Aorta (tissue), 5 donors: ENCODE data around the gene ZBTB40. TPM values are rescaled to one million over a fixed set of nuclear protein-coding genes. Genes with fewer than 3 reads are reported as not detected.

ENCODE experiments used
- ATAC-seq: fragments of 200-7000 bp; cut with Tn5 transposase; one replicate; pipeline ENCODE4 v1.9.1; 2022; ENCODE audit warnings: moderate library complexity; ENCODE audit not compliant: low FRiP score
- DNase-seq, 2 donors: peaks; one replicate each; pipeline ENCODE4 v3.0.0-alpha.2; 2020
- H3K27ac ChIP-seq, 2 donors: one replicate each; pipeline ENCODE4 v1.5.1; 2013; ENCODE audit warnings: low read length in 2 of 2, mild to moderate bottlenecking in 2 of 2, moderate library complexity in 2 of 2, control low read depth in 1 of 2, inconsistent platforms in 1 of 2, low read depth in 1 of 2
- H3K27me3 ChIP-seq, 2 donors: one replicate each; pipeline ENCODE4 v1.6.1; 2013; ENCODE audit warnings: control low read depth in 1 of 2, low read length in 1 of 2, mild to moderate bottlenecking in 1 of 2, moderate library complexity in 1 of 2; ENCODE audit not compliant: insufficient read depth in 2 of 2, control insufficient read depth in 1 of 2
- H3K36me3 ChIP-seq, 2 donors: one replicate each; pipeline ENCODE4 v1.6.1; 2013; ENCODE audit warnings: control low read depth in 1 of 2, low read length in 1 of 2, mild to moderate bottlenecking in 1 of 2; ENCODE audit not compliant: insufficient read depth in 2 of 2, control insufficient read depth in 1 of 2
- H3K4me1 ChIP-seq, 2 donors: one replicate each; pipeline ENCODE4 v1.6.1; 2013; ENCODE audit warnings: low read length in 2 of 2, control low read depth in 1 of 2, mild to moderate bottlenecking in 1 of 2, moderate library complexity in 1 of 2; ENCODE audit not compliant: insufficient read depth in 2 of 2, control insufficient read depth in 1 of 2
- H3K4me3 ChIP-seq, 2 donors: one replicate each; pipeline ENCODE4 v1.5.1; 2013; ENCODE audit warnings: low read length in 2 of 2, control low read depth in 1 of 2, mild to moderate bottlenecking in 1 of 2
- H3K9me3 ChIP-seq: one replicate; pipeline ENCODE4 v1.6.1; 2013; ENCODE audit warnings: mild to moderate bottlenecking, low read length; ENCODE audit not compliant: control insufficient read depth
- WGBS, 2 donors: extraction: QIAGEN DNeasy Blood & Tissue Kit; methylation state at CpG; one replicate each; pipeline ENCODE4 v1.1.7; 2013; 5-methylcytosine and 5-hydroxymethylcytosine counted together
- intact Hi-C, 2 donors: fragments of 100-400 bp; cut with DNase I; formaldehyde crosslinking; loops; one replicate each; pipeline versions ENCODE4 v1.14.2 to v1.15.0; 2022
- polyA plus RNA-seq, 2 donors: library from polyadenylated mRNA; stranded (reverse); fragments of 200-250 nt; gene quantifications; one replicate each; pipeline ENCODE4 v1.2.3, GENCODE V29; 2013
- total RNA-seq, 2 donors: library from RNA; stranded (reverse); fragmentation: NEBNext Ultra II Directional; extraction: Animal tissue kit (Norgen Biotek cat#: 25700); gene quantifications; one replicate each; pipeline ENCODE4 v1.2.1, GENCODE V29; 2021
- donor health status: healthy with polysubstance abuse.
- donor health status: Bipolar disorder and iron deficiency.
- donor health status: DM: no; HTN: no; CAD: no.
- donor health status: DM: no; HTN: no; CAD: no.
- donor health status: DM: yes; HTN: yes; CAD: no.

The ZBTB40 gene
- total and polyA plus RNA-seq, 4 donors, result 4.4 to 24.9 (median 20.2) TPM

DNA sequence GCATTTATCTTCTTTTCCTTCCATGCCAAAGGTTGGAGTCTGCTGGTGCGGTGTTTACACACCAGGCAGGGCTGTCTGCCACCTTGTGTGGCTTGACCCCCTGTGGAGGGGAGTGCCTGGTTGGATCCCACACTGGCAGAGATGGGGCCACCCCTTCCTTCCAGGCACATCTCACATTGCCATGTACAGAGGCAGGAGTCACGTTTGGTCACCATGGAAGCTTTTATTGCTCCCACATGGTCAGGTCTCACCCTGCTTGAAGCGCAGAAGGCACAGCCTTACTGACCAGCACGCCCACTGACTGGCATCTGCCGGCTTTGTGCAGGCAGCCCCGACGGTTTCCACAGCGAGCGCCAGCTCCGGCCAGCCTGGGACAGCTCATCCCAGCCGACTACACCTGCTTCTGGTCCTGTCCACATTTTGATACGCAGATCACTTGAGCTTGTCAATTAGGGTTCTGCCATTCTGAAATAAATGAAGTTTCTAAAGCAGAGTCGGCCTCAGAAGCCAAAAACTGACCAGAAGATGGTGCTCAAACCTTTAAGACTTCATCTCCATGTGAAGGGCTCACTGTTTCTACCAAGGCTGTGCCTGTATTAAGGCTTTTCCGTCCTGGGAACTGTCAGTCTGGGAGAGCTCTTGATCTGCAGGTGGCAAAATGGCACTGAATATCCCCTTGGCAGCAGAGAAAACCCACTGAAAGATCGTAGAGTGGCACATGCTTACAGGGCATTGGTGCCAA is 76.1 kb downstream of the ZBTB40 start:
- ATAC-seq, result no peak
- no peak for DNase-seq
- intact Hi-C loops, result loop anchor here (5.0 kb wide), 2 partner anchors 75 to 115 kb away; partner anchors contain the start of genes C1QC (in 2 of the 2) and ZBTB40 (in 1 of the 2)
- Histone ChIP-seq H3K27ac (peak overlapping the region in 1 of 2 donors; percentile 39), H3K4me1 (no peaks in the 10 kb centered on the region), H3K9me3 (no peaks in the 10 kb centered on the region), H3K36me3 (peaks cover 0 to 13% of the 10 kb centered on the region in 2 donors), H3K4me3 (no peak overlapping the region), H3K27me3 (no peaks in the 10 kb centered on the region)
- 66 to 71% methylated on average over 15 of the region's 15 CpGs for WGBS, 2 donors

- Histone ChIP-seq H3K27ac (peak overlapping the region in 1 of 2 donors; percentile 68), H3K36me3 (peaks cover 0 to 13% of the 10 kb centered on the region in 2 donors), H3K4me1 (no peaks in the 10 kb centered on the region), H3K4me3 (no peak overlapping the region), H3K27me3 (no peaks in the 10 kb centered on the region), H3K9me3 (no peaks in the 10 kb centered on the region)
- intact Hi-C loops, result loop anchor here (5.0 kb wide), 2 partner anchors 76 to 114 kb away; partner anchors contain the start of genes C1QC (in 2 of the 2) and ZBTB40 (in 1 of the 2)
- DNase-seq (no peak), ATAC-seq (no peak)
- WGBS, 2 donors, result 92% methylated on average over 7 of the region's 7 CpGs
Observed at GRCh38 chr1:22528451-22528850, 76.8 kb downstream of the ZBTB40 start.

- Histone ChIP-seq H3K4me3 (no peak overlapping the region), H3K27me3 (no peaks in the 10 kb centered on the region), H3K9me3 (no peaks in the 10 kb centered on the region), H3K27ac (peak overlapping the region in 1 of 2 donors; percentile 72), H3K4me1 (no peaks in the 10 kb centered on the region), H3K36me3 (peaks cover 0 to 10% of the 10 kb centered on the region in 2 donors)
- WGBS, 2 donors, result 20 to 26% methylated on average over 12 of the region's 12 CpGs
- DNase-seq (peak in 1 of 2 donors; percentile 70), ATAC-seq (peak; percentile 66)
- intact Hi-C loops, result loop anchor here (5.0 to 10.0 kb wide), 3 partner anchors 78 to 112 kb away; partner anchors contain the start of genes C1QC (in 2 of the 2) and ZBTB40 (in 1 of the 2)
Observed at GRCh38 chr1:22529901-22530621, 78.4 kb downstream of the ZBTB40 start.

DNA sequence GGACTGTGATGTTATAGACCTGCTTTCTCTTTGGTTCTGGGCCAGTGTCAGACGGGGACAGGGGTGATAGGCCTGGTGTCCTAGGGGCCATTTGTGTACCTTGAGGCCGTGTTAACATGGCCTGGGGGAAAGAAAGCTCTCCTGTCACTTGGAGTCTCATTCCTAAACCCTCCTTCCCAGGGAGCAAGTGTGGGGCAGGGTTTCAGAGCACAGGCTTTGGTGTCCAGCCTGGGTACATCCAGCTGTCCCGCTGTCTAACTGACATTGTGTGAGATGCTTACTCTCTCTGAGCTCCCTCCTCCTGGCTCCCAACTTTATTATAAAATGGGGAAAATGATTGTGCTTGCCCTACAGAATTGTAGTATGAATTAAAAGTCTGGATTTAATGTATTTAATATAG is 79.1 kb downstream of the ZBTB40 start:
- Histone ChIP-seq H3K27me3 (no peaks in the 10 kb centered on the region), H3K27ac (peak overlapping the region in 1 of 2 donors; percentile 42), H3K4me1 (no peaks in the 10 kb centered on the region), H3K36me3 (peaks cover 0 to 10% of the 10 kb centered on the region in 2 donors), H3K9me3 (no peaks in the 10 kb centered on the region), H3K4me3 (no peak overlapping the region)
- intact Hi-C loops, result loop anchor here in 1 of 2 donors (10.0 kb wide), 1 partner anchor 86 kb away; no protein-coding TSS in a partner anchor
- ATAC-seq (no peak), DNase-seq (no peak)
- 65 to 75% methylated on average over 3 of the region's 3 CpGs for WGBS, 2 donors

DNA sequence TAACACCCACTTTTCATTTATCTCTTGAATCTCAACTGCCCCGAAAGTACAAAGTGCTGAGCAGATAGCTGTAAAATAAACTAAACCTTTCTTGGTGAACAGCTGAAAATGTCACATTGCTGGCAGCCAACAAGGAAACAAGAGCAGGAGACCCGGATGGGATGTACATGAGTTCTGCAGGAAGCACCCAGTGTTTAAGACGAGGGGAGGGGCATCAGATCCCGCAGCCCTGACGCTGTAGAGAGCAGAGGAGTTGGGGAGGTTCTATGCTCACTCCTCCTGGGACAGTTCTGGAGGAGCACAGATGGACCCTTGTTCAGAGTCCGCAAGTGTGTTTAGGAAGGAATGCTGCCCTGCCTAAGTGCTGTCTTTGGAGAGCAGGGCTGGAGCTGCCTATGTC is 79.6 kb downstream of the ZBTB40 start:
- Histone ChIP-seq H3K4me3 (no peak overlapping the region), H3K4me1 (no peaks in the 10 kb centered on the region), H3K36me3 (peaks cover 0 to 8% of the 10 kb centered on the region in 2 donors), H3K27me3 (no peaks in the 10 kb centered on the region), H3K27ac (peak overlapping the region; percentile 4 to 8), H3K9me3 (no peaks in the 10 kb centered on the region)
- 8 to 10% methylated on average over 6 of the region's 6 CpGs for WGBS, 2 donors
- DNase-seq (no peak), ATAC-seq (no peak)
- intact Hi-C loops, result loop anchor here in 1 of 2 donors (10.0 kb wide), 1 partner anchor 86 kb away; no protein-coding TSS in a partner anchor

GRCh38 chr1:22533244-22533895 is 81.7 kb downstream of the ZBTB40 start:
- 83 to 85% methylated on average over 11 of the region's 11 CpGs for WGBS, 2 donors
- H3K27ac ChIP-seq, result no peak overlapping the region
- intact Hi-C loops, result loop anchor here in 1 of 2 donors (10.0 kb wide), 1 partner anchor 89 kb away; no protein-coding TSS in a partner anchor
- no peak for ATAC-seq
- no peak overlapping the region for H3K4me3 ChIP-seq
- peaks cover 0 to 2% of the 10 kb centered on the region in 2 donors for H3K36me3 ChIP-seq
- H3K27me3 ChIP-seq, result no peaks in the 10 kb centered on the region
- H3K9me3 ChIP-seq, result no peaks in the 10 kb centered on the region
- no peaks in the 10 kb centered on the region for H3K4me1 ChIP-seq
- DNase-seq, result peak in 1 of 2 donors; percentile 59

GRCh38 chr1:22534951-22535350 is 83.3 kb downstream of the ZBTB40 start:
- Histone ChIP-seq H3K4me3 (no peak overlapping the region), H3K36me3 (peaks cover 0 to 2% of the 10 kb centered on the region in 2 donors), H3K27ac (no peak overlapping the region), H3K9me3 (no peaks in the 10 kb centered on the region), H3K27me3 (no peaks in the 10 kb centered on the region), H3K4me1 (no peaks in the 10 kb centered on the region)
- ATAC-seq, result no peak
- no peak for DNase-seq
- whole genome bisulfite sequencing, 2 donors, result 90 to 96% methylated on average over 4 of the region's 4 CpGs
- intact Hi-C loops, result loop anchor here in 1 of 2 donors (10.0 kb wide), 1 partner anchor 90 kb away; no protein-coding TSS in a partner anchor

DNA sequence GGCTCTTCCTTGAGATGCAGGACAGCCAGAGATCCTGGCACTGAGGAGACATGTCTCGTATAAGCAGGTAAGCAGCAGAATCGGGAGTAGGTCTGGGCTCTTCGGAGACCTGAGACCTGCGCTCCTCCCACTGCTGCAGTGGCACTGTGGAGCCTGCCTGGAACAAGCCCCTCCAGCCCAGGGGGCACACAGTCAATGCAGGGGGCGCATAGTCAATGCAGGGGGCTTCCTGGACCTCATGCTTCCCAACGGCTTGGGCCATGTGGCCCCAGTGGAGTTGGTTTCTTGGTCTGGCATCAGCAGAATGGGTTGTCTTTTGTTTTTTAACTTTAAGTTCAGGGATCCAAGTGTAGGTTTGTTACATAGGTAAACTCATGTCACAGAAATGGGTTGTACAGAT is 83.7 kb downstream of the ZBTB40 start:
- H3K36me3 ChIP-seq, result peaks cover 0 to 2% of the 10 kb centered on the region in 2 donors
- H3K4me1 ChIP-seq, result no peaks in the 10 kb centered on the region
- no peak overlapping the region for H3K4me3 ChIP-seq
- 90 to 91% methylated on average over 6 of the region's 6 CpGs for WGBS, 2 donors
- DNase-seq, result peak in 1 of 2 donors; percentile 24
- no peaks in the 10 kb centered on the region for H3K27me3 ChIP-seq
- no peak overlapping the region for H3K27ac ChIP-seq
- intact Hi-C loops, result loop anchor here in 1 of 2 donors (10.0 kb wide), 1 partner anchor 91 kb away; no protein-coding TSS in a partner anchor
- no peaks in the 10 kb centered on the region for H3K9me3 ChIP-seq
- no peak for ATAC-seq
